ENCODE measurements around the gene EEFSEC. TPM values are rescaled to one million over a fixed set of nuclear protein-coding genes. Genes with fewer than 3 reads are reported as not detected.

The EEFSEC gene
- total RNA-seq, 1 experiment from 2014 or later = 9.6 TPM

DNA sequence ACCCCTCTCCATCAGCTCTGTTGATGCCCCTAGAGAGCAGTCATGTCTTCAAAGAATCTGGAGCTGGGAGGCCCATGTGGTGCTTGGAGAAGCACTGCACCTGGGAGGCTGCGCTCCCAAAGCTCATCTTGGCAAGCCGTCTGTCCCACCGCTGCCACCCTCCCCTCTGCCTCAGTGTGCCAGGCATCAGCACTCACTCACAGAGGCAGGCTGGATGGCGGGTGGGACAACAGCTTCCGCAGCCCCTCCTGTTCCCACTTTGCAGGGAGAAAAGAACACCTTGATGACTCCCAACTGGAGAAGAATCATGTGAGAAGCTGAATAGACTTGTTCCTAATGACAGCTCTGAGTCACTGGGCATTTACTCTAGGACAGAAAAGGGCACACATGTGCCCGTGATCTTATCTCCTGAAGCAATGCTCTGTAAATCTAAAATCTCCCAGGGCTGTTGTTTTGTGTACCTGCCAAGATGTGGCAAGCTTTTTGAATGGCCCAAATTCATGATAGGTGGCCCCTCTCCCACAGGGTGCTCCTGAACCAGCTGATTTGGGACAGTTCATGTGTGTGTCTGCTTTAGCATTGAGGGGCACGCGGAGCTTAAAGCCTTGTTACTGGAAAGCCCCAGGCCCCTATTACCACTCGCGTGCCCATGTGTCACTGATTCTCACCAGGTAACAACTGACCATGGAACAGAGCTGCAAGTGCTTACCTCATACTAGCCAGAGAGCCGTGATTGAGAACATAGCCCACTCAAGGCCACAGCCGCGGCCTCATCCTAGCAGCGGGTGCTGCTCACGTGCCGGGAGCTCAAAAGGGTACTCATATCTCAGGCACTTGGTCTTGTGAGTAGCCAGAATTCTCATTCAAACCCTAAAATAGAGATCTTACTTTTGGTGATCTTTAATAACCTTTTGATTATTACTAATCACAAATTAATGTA is 209.0 kb downstream of the EEFSEC start:
- intact Hi-C loops (cut with micrococcal nuclease) = no loop called here
- no peaks in the 10 kb centered on the region for H3K9me2 ChIP-seq (replicated peaks; ENCODE audit: low read length)
- no peaks in the 10 kb centered on the region for H3K36me3 ChIP-seq (ENCODE audit: low read depth, low read length)
- no peaks in the 10 kb centered on the region for H3K27me3 ChIP-seq (ENCODE audit: low read length)
- no peak for TF ChIP-seq CTCF (conservative IDR thresholded peaks at IDR 0.05; ENCODE audit: low read depth, low read length)
- no peak for TF ChIP-seq EZH2 (IDR thresholded peaks at IDR 0.05; ENCODE audit: low read length, unreplicated experiment)
- no peak for TF ChIP-seq EZH2phosphoT487 (IDR thresholded peaks at IDR 0.05; ENCODE audit: borderline replicate concordance, low read length)
- H3F3A ChIP-seq (ENCODE audit: low read length, unreplicated experiment) = no peaks in the 10 kb centered on the region
- H3K79me2 ChIP-seq (ENCODE audit: low read length) = no peaks in the 10 kb centered on the region
- H3K9me3 ChIP-seq (ENCODE audit: low read length) = no peaks in the 10 kb centered on the region
- ChIA-PET POLR2A (ENCODE audit: unreplicated experiment) (no interaction called here), CTCF (no interaction called here)
- DNase-seq (no peak), ATAC-seq (no peak)
- no peak overlapping the region for H3K27ac ChIP-seq (ENCODE audit: low read length)
- H3K4me3 ChIP-seq (ENCODE audit: low read length) = no peak overlapping the region
- H2AFZ ChIP-seq (ENCODE audit: low read length) = no peak overlapping the region
- no peaks in the 10 kb centered on the region for H4K20me1 ChIP-seq (ENCODE audit: low read length)
- H3K4me2 ChIP-seq (ENCODE audit: low read length) = no peak overlapping the region
- no peaks in the 10 kb centered on the region for H3K4me1 ChIP-seq (ENCODE audit: insufficient read depth, low read length)
- H3K9ac ChIP-seq (ENCODE audit: low read length) = no peak overlapping the region
- no TSS peak for BruUV-seq (replicated peaks)

DNA sequence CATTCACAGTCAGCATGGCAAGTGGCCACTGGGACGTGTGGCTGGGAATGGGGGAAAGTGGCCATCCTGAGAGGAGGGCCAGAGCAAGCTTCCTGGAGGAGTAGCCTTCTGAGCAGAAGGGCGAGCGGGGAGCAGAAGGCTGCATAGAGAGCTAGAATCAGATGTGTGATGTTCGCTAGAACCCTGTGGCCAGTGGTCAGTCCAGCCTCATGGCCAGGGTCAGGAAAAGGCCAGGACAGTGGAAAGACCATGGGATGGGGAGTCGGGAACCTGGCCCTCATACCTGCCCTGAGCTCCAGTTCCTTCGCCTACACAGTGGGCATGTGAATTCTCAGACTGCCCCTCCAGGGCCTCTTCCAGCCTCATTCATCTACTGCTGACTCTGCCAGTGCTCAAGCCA is 211.0 kb downstream of the EEFSEC start:
- Histone ChIP-seq H3K27ac (ENCODE audit: low read length) (no peak overlapping the region), H3K9ac (ENCODE audit: low read length) (no peak overlapping the region), H3K4me2 (ENCODE audit: low read length) (no peak overlapping the region), H3K9me2 (replicated peaks; ENCODE audit: low read length) (no peaks in the 10 kb centered on the region), H3F3A (ENCODE audit: low read length, unreplicated experiment) (no peaks in the 10 kb centered on the region), H3K4me3 (ENCODE audit: low read length) (no peak overlapping the region), H3K79me2 (ENCODE audit: low read length) (no peaks in the 10 kb centered on the region), H3K9me3 (ENCODE audit: low read length) (no peaks in the 10 kb centered on the region), H3K4me1 (ENCODE audit: insufficient read depth, low read length) (no peaks in the 10 kb centered on the region), H3K36me3 (ENCODE audit: low read depth, low read length) (no peaks in the 10 kb centered on the region), H2AFZ (ENCODE audit: low read length) (no peak overlapping the region), H4K20me1 (ENCODE audit: low read length) (no peaks in the 10 kb centered on the region), H3K27me3 (ENCODE audit: low read length) (no peaks in the 10 kb centered on the region)
- ATAC-seq (no peak), DNase-seq (no peak)
- intact Hi-C loops (cut with micrococcal nuclease) = no loop called here
- TF ChIP-seq EZH2phosphoT487 (IDR thresholded peaks at IDR 0.05; ENCODE audit: borderline replicate concordance, low read length) = no peak
- no peak for TF ChIP-seq EZH2 (IDR thresholded peaks at IDR 0.05; ENCODE audit: low read length, unreplicated experiment)
- BruUV-seq (replicated peaks) = no TSS peak
- CTCF ChIA-PET = no interaction called here
- POLR2A ChIA-PET (ENCODE audit: unreplicated experiment) = no interaction called here

GRCh38 chr3:128364808-128365360 is 211.6 kb downstream of the EEFSEC start:
- H3K4me2 ChIP-seq (ENCODE audit: low read length) = no peak overlapping the region
- H2AFZ ChIP-seq (ENCODE audit: low read length) = no peak overlapping the region
- H3K4me3 ChIP-seq (ENCODE audit: low read length) = no peak overlapping the region
- no peaks in the 10 kb centered on the region for H3K9me3 ChIP-seq (ENCODE audit: low read length)
- H3K27me3 ChIP-seq (ENCODE audit: low read length) = no peaks in the 10 kb centered on the region
- TF ChIP-seq EZH2 (IDR thresholded peaks at IDR 0.05; ENCODE audit: low read length, unreplicated experiment) = no peak
- no peak for TF ChIP-seq EZH2phosphoT487 (IDR thresholded peaks at IDR 0.05; ENCODE audit: borderline replicate concordance, low read length)
- TF ChIP-seq CTCF (conservative IDR thresholded peaks at IDR 0.05; ENCODE audit: low read depth, low read length) = no peak
- DNase-seq (no peak), ATAC-seq (no peak)
- intact Hi-C loops (cut with micrococcal nuclease) = no loop called here
- POLR2A ChIA-PET (ENCODE audit: unreplicated experiment) = no interaction called here
- no TSS peak for BruUV-seq (replicated peaks)
- H3K27ac ChIP-seq (ENCODE audit: low read length) = no peak overlapping the region
- no peaks in the 10 kb centered on the region for H4K20me1 ChIP-seq (ENCODE audit: low read length)
- H3K79me2 ChIP-seq (ENCODE audit: low read length) = no peaks in the 10 kb centered on the region
- H3K9ac ChIP-seq (ENCODE audit: low read length) = no peak overlapping the region
- H3K4me1 ChIP-seq (ENCODE audit: insufficient read depth, low read length) = no peaks in the 10 kb centered on the region
- H3K9me2 ChIP-seq (replicated peaks; ENCODE audit: low read length) = no peaks in the 10 kb centered on the region
- no peaks in the 10 kb centered on the region for H3K36me3 ChIP-seq (ENCODE audit: low read depth, low read length)
- H3F3A ChIP-seq (ENCODE audit: low read length, unreplicated experiment) = no peaks in the 10 kb centered on the region
- CTCF ChIA-PET = no interaction called here

Data from PC-3 (cell line).